WTC11 (cell line): ENCODE measurements around the gene CCDC93. TPM values are rescaled to one million over a fixed set of nuclear protein-coding genes. Genes with fewer than 3 reads are reported as not detected.
A peak's percentile ranks its signal among the peaks of the same experiment; 100 is the strongest.

ENCODE experiments used
- ATAC-seq: fragments of 200-7000 bp; cut with Tn5 transposase; 2 replicates; pipeline ENCODE4 v1.10.0; 2021; ENCODE audit warnings: mild to moderate bottlenecking, moderate library complexity
- CTCF ChIA-PET: fragments of 300-600 bp; sonication (Branson Sonifier 250); formaldehyde crosslinking; loops from one replicate; lab custom pipeline; 2021; ENCODE audit warnings: antibody characterized with exemption; lab: Charles Lee
- POLR2A ChIA-PET: fragments of 350-600 bp; sonication (Branson Sonifier 250); formaldehyde crosslinking; loops from one replicate; lab custom pipeline; 2021; ENCODE audit warnings: antibody characterized with exemption; lab: Charles Lee
- DNase-seq: peaks from one replicate; pipeline ENCODE4 v3.0.0; 2021; ENCODE audit warnings: low spot score
- H3K27ac Mint-ChIP-seq: 2 replicates; pipeline ENCODE4 v1.8.0; 2021; ENCODE audit warnings: mixed read lengths
- H3K27me3 Mint-ChIP-seq: 2 replicates; pipeline ENCODE4 v1.8.0; 2021; ENCODE audit warnings: low read depth, mild to moderate bottlenecking, moderate library complexity, mixed read lengths
- H3K36me3 Mint-ChIP-seq: 2 replicates; pipeline ENCODE4 v1.8.0; 2021; ENCODE audit warnings: mixed read lengths
- H3K4me1 Mint-ChIP-seq: 2 replicates; pipeline ENCODE4 v1.8.0; 2022; ENCODE audit warnings: mixed read lengths
- H3K4me3 Mint-ChIP-seq: 2 replicates; pipeline ENCODE4 v1.8.0; 2021; ENCODE audit warnings: mild to moderate bottlenecking, moderate library complexity, mixed read lengths
- H3K9me3 Mint-ChIP-seq: 2 replicates; pipeline ENCODE4 v1.8.0; 2021; ENCODE audit warnings: mixed read lengths
- ETV6 ChIP-seq: sonication (generic); formaldehyde crosslinking; IDR thresholded peaks from 2 replicates; pipeline ENCODE4 v1.8.1; 2022; ENCODE audit warnings: mild to moderate bottlenecking, missing genetic modification reagents
- FOXJ3 ChIP-seq: sonication (generic); formaldehyde crosslinking; IDR thresholded peaks from 2 replicates; pipeline ENCODE4 v1.9.0; 2021; ENCODE audit warnings: missing genetic modification reagents, mild to moderate bottlenecking, borderline replicate concordance
- GABPB1 ChIP-seq: sonication (generic); formaldehyde crosslinking; IDR thresholded peaks from 2 replicates; pipeline ENCODE4 v1.8.1; 2023; ENCODE audit warnings: mild to moderate bottlenecking, missing genetic modification reagents
- HMGA2 ChIP-seq: fragments of 250-450 bp; sonication (Bioruptor Pico); IDR thresholded peaks from 2 replicates; pipeline ENCODE4 v1.4.0; 2021; ENCODE audit warnings: mild to moderate bottlenecking, moderate library complexity
- JUN ChIP-seq: sonication (generic); formaldehyde crosslinking; IDR thresholded peaks from 2 replicates; pipeline ENCODE4 v1.8.0; 2023; ENCODE audit warnings: mild to moderate bottlenecking, missing genetic modification reagents
- KAT7 ChIP-seq: sonication (generic); formaldehyde crosslinking; IDR thresholded peaks from 2 replicates; pipeline ENCODE4 v1.8.1; 2023; ENCODE audit warnings: missing genetic modification reagents, mild to moderate bottlenecking, borderline replicate concordance
- total RNA-seq: library from RNA; stranded (reverse); gene quantifications from 3 replicates; pipeline ENCODE4 v1.2.3, GENCODE V29; 2021
- TF ChIP-seq, protein P1 (sequence below): sonication (generic); formaldehyde crosslinking; IDR thresholded peaks from 2 replicates; pipeline ENCODE4 v1.8.0; 2022; ENCODE audit warnings: missing genetic modification reagents
- TF ChIP-seq, protein P2 (sequence below): sonication (generic); formaldehyde crosslinking; IDR thresholded peaks from 2 replicates; pipeline ENCODE4 v1.8.0; 2022; ENCODE audit warnings: mild to moderate bottlenecking, missing genetic modification reagents
- TF ChIP-seq, protein P3 (sequence below): fragments of 250-450 bp; sonication (Bioruptor Pico); IDR thresholded peaks from 2 replicates; pipeline ENCODE4 v1.9.0; 2021; ENCODE audit warnings: moderate library complexity, mild to moderate bottlenecking, inconsistent platforms, borderline replicate concordance

The CCDC93 gene
- total RNA-seq, 1 experiment from 2014 or later, result 16.9 TPM

DNA sequence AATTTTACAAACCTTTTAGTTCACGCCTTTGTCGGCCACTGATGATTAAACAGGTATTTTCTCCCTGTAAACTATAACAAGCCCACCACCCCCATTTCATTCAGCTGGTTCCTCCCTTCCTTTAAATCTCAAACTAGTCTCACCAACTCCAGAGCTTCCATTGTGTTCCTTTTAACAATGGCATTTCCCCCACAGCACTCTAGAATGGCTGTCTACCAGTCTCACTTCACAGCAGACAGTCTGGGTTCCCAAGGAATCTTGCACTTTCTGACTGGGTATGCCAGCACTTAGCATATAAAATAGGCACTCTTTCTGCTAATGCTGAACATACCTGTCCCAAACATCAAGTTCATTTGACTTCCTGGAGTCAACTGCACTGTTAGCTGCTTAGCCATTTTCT lies 75.3 kb downstream of the CCDC93 start (continued):
- TF ChIP-seq, protein P1, sequence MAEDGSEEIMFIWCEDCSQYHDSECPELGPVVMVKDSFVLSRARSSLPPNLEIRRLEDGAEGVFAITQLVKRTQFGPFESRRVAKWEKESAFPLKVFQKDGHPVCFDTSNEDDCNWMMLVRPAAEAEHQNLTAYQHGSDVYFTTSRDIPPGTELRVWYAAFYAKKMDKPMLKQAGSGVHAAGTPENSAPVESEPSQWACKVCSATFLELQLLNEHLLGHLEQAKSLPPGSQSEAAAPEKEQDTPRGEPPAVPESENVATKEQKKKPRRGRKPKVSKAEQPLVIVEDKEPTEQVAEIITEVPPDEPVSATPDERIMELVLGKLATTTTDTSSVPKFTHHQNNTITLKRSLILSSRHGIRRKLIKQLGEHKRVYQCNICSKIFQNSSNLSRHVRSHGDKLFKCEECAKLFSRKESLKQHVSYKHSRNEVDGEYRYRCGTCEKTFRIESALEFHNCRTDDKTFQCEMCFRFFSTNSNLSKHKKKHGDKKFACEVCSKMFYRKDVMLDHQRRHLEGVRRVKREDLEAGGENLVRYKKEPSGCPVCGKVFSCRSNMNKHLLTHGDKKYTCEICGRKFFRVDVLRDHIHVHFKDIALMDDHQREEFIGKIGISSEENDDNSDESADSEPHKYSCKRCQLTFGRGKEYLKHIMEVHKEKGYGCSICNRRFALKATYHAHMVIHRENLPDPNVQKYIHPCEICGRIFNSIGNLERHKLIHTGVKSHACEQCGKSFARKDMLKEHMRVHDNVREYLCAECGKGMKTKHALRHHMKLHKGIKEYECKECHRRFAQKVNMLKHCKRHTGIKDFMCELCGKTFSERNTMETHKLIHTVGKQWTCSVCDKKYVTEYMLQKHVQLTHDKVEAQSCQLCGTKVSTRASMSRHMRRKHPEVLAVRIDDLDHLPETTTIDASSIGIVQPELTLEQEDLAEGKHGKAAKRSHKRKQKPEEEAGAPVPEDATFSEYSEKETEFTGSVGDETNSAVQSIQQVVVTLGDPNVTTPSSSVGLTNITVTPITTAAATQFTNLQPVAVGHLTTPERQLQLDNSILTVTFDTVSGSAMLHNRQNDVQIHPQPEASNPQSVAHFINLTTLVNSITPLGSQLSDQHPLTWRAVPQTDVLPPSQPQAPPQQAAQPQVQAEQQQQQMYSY (CRISPR knock-in tag), result no peak
- TF ChIP-seq HMGA2 (CRISPR knock-in tag) (no peak), JUN (no peak)

DNA sequence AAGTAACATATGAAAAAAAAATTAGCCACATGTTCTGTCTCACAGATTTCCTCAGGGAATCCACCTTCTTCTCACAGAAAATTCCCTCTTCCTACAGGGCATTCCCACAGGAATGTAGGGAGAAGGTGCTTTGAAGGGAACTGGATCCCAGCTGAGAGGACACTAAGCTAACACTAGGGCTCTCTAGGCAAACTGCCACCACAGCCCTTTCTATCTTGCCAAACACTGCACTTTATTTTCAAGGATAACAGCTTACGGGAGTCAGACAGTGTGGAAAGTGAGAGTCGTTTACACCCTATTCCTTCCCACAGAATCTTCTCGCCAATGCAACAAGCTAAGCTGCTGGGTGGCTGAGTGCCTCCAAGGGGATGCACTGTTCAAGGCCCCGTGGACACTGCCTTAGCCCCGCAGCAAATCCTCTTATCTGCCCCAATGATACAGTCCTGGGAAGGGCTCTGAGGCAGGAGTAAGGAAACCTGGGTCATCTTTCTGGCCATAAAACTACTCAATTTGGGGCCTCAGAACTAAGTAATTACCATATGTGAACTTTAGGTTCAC lies 76.9 kb downstream of the CCDC93 start:
- Mint-ChIP-seq H3K4me1 (peaks cover 6% of the 10 kb centered on the region; the same call in 1 of the 2 replicates), H3K27ac (no peak overlapping the region), H3K4me3 (no peak overlapping the region), H3K9me3 (no peaks in the 10 kb centered on the region), H3K27me3 (no peaks in the 10 kb centered on the region), H3K36me3 (peaks cover 57% of the 10 kb centered on the region)
- ChIA-PET POLR2A (no interaction called here), CTCF (no interaction called here)
- no peak for TF ChIP-seq ETV6
- no peak for ATAC-seq
- DNase-seq, result no peak

DNA sequence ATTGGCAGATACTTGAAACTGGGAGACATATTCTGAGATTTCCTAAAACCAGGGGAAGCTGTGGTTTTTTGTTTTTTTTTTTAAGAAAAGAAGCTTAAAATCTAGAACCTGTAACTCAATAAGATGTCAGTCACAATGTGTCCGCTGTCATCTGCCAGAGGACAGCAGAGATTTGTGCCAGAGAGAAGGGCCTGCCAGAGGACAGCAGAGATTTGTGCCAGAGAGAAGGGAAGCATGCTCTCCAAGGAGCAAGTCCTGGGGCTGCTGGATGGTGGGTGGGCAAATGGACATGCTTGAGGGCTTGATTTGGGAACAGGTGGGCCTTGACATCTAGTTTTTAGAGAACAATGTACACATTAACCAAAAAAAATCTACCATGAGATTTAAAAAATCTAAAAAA lies 77.9 kb downstream of the CCDC93 start:
- ATAC-seq (no peak), DNase-seq (no peak)
- H3K9me3 Mint-ChIP-seq, result no peaks in the 10 kb centered on the region
- H3K4me3 Mint-ChIP-seq, result no peak overlapping the region
- TF ChIP-seq GABPB1 (CRISPR knock-in tag), result no peak
- ChIA-PET CTCF (no interaction called here), POLR2A (no interaction called here)
- no peaks in the 10 kb centered on the region for H3K27me3 Mint-ChIP-seq
- no peak overlapping the region for H3K27ac Mint-ChIP-seq
- peaks cover 59% of the 10 kb centered on the region for H3K36me3 Mint-ChIP-seq
- H3K4me1 Mint-ChIP-seq, result peaks cover 6% of the 10 kb centered on the region; the same call in 1 of the 2 replicates

DNA sequence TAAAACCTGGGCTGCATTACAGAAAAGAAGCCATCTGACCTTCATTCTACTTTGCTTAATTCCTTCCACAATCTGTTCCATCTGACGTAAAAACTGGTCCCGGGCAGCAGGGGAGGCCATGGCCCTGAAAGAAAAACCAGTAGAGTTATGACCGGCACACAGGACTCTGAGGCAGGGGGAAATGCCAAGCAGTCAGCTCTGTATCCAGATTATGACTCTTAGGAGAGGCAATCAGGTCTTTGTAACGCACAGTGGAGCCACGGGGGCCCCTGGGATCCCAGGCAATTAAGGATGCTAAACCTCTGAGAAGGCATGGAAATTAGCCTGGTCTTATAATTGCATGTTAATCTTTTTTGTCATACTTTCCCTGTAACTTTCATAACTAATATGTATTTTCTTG lies 78.4 kb downstream of the CCDC93 start:
- Mint-ChIP-seq H3K4me3 (no peak overlapping the region), H3K27me3 (no peaks in the 10 kb centered on the region), H3K4me1 (peaks cover 6% of the 10 kb centered on the region; the same call in 1 of the 2 replicates), H3K36me3 (peaks cover 59% of the 10 kb centered on the region), H3K9me3 (no peaks in the 10 kb centered on the region), H3K27ac (no peak overlapping the region)
- POLR2A ChIA-PET, result no interaction called here
- no peak for ATAC-seq
- DNase-seq, result no peak
- TF ChIP-seq KAT7 (CRISPR knock-in tag), result no peak
- TF ChIP-seq FOXJ3, result no peak
- CTCF ChIA-PET, result no interaction called here

DNA sequence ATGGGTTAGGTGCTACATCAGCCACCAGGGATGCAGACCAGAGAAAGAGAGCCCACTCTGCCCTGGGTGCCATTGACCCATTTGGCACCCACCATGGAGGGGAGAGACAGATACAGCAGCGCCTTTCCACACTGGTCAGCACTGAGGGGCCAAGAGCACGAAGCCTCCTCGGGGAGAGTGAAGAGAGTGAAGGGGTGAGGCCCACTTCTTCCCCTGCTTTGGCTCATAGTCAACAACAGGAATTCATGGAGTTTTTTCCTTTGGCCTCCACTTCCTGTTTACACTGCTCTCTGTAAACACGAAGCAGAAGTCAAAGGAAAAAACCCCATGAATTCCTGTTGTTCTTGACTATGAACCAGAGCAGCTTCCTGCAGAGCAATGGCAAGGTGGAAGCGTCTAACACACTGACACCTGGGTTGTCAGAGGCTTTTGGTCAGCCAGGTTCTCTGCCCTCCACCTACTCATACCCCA lies 80.0 kb downstream of the CCDC93 start:
- peaks cover 59% of the 10 kb centered on the region for H3K36me3 Mint-ChIP-seq
- DNase-seq (no peak), ATAC-seq (no peak)
- H3K27ac Mint-ChIP-seq, result no peak overlapping the region; the same call in 1 of the 2 replicates
- CTCF ChIA-PET, result no interaction called here
- H3K4me1 Mint-ChIP-seq, result peaks cover 6% of the 10 kb centered on the region; the same call in 1 of the 2 replicates
- H3K27me3 Mint-ChIP-seq, result no peaks in the 10 kb centered on the region
- TF ChIP-seq, protein P2, sequence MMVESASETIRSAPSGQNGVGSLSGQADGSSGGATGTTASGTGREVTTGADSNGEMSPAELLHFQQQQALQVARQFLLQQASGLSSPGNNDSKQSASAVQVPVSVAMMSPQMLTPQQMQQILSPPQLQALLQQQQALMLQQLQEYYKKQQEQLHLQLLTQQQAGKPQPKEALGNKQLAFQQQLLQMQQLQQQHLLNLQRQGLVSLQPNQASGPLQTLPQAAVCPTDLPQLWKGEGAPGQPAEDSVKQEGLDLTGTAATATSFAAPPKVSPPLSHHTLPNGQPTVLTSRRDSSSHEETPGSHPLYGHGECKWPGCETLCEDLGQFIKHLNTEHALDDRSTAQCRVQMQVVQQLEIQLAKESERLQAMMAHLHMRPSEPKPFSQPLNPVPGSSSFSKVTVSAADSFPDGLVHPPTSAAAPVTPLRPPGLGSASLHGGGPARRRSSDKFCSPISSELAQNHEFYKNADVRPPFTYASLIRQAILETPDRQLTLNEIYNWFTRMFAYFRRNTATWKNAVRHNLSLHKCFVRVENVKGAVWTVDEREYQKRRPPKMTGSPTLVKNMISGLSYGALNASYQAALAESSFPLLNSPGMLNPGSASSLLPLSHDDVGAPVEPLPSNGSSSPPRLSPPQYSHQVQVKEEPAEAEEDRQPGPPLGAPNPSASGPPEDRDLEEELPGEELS, result peak; percentile 49; the same call in 1 of the 2 replicates
- TF ChIP-seq, protein P3, sequence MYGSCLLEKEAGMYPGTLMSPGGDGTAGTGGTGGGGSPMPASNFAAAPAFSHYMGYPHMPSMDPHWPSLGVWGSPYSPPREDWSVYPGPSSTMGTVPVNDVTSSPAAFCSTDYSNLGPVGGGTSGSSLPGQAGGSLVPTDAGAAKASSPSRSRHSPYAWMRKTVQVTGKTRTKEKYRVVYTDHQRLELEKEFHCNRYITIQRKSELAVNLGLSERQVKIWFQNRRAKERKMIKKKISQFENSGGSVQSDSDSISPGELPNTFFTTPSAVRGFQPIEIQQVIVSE (CRISPR knock-in tag), result no peak
- H3K9me3 Mint-ChIP-seq, result no peaks in the 10 kb centered on the region
- H3K4me3 Mint-ChIP-seq, result no peak overlapping the region
- POLR2A ChIA-PET, result no interaction called here
